ENCODE results near the gene PITPNB. TPM values are rescaled to one million over a fixed set of nuclear protein-coding genes. Genes with fewer than 3 reads are reported as not detected.

Gene PITPNB
- total RNA-seq, 5 donors from 2014 or later (not counting 1 experiment from before 2014, with no cell fraction given), result 58.3 to 67.2 (median 65.9) TPM

DNA sequence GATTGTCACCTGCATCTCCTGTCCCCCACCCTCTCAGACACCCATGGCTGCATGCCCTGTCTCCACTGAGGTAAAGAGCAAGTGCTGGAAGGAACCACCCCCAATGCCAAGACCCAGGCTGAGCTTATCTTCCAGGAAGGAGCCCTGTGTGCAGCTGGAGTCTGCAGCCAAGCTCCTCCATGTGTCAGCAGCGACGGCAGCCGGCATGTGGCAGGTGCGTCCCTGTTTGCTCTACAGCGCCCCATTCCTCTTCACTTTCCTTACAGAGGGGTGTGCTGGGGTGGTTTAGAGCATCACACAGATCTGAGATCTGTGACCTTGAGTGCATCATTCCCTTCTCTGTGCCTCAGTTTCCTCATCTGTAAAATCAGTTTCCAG is 109.8 kb downstream of the PITPNB start:
- CTCF ChIA-PET, result no interaction called here
- WGBS (ENCODE audit: insufficient coverage), result 0% methylated on average over 1 of the region's 5 CpGs
- DNase-seq, result no peak

DNA sequence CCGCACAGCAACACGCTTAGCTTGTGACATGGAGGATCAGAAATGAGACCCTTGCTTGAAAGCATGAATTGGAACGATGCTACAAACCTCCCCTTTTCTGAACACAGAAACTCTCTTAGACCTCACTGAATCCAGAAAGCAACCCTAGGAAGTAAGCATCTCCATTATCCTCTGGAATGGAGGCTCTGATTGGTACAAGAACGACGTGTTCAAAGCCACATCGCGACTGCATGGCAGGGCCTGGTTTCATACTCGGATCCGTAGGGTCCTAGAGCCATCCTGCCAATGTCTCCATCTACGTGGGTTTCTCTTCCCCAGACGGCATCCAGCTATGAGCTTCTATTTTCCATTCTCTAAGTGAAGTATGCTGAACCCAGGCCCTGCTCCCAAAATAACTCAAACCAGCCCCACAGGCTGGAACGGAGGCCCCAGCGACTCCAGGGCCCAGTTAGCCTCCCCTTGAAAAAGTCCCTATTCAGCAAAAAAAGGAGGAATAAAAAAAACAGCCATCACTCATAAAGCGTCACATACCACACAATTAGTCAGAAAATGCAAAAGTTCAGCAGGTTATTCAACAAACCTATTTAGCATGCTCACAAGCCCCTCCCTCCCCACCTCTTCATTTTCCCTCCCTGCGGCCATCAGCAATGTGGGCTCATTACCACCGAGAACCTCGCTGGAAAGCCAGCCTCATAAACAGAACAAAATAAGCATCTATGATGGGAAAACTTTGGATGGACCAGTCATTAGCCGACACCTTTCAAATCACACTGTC is 110.4 kb downstream of the PITPNB start:
- WGBS (ENCODE audit: insufficient coverage), result 83% methylated on average over 15 of the region's 18 CpGs
- Mint-ChIP-seq H3K27ac (no peak overlapping the region), H3K4me3 (no peak overlapping the region)

More for the DNA sequence above, 109.8 kb downstream of the PITPNB start:
- no peaks in the 10 kb centered on the region for H3K9me3 Mint-ChIP-seq
- no peak overlapping the region for H3K27ac Mint-ChIP-seq
- peaks cover 25 to 37% of the 10 kb centered on the region in 2 donors for H3K27me3 Mint-ChIP-seq
- peaks cover 0 to 7% of the 10 kb centered on the region in 2 experiments for H3K4me1 ChIP-seq (ENCODE audit: control insufficient read depth in 1 of 2, extremely low read depth in 1 of 2, insufficient read depth in 2 of 2, low read length in 2 of 2)
- H3K36me3 Mint-ChIP-seq, result no peaks in the 10 kb centered on the region
- H3K27ac ChIP-seq (ENCODE audit: low read length), result no peak overlapping the region
- POLR2A ChIA-PET, result no interaction called here
- no peak overlapping the region for H3K4me3 Mint-ChIP-seq
- no peak for ATAC-seq (replicated peaks in 1 of 4)
- no peaks in the 10 kb centered on the region for H3K36me3 ChIP-seq (ENCODE audit: control insufficient read depth in 2 of 2, extremely low read depth in 1 of 2, insufficient read depth in 1 of 2, low read length in 1 of 2)
- peaks cover 7 to 13% (median 8%) of the 10 kb centered on the region in 3 donors for H3K4me1 Mint-ChIP-seq
- peaks cover 0 to 46% of the 10 kb centered on the region in 2 experiments for H3K27me3 ChIP-seq (replicated peaks in 1 of 2; ENCODE audit: control insufficient read depth in 2 of 2, extremely low read depth in 1 of 2, insufficient read depth in 2 of 2, low read length in 1 of 2)
- no peak overlapping the region for H3K4me3 ChIP-seq (ENCODE audit: control insufficient read depth in 1 of 2, extremely low read depth in 1 of 2, low read length in 1 of 2)
- H3K9me3 ChIP-seq, result no peaks in the 10 kb centered on the region

DNA sequence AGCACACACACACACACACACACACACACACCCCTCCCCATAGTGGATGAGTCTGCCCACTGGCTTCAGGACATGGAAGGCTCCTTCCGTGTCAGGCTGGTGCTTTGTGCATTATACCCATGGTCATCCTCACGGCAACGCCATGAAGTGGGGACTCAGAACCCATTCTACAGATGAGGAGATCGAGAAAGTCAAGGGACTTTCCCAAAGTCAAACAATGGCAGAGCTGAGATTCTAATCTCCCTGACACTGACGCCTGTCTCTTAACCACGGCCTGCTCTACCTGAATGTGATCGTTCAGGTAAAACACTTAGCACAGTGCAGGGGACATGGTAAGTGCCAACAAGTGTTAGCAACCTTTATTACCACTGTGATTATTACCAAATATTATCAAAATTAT is 113.2 kb downstream of the PITPNB start:
- Histone ChIP-seq H3K27me3 (replicated peaks in 1 of 2; ENCODE audit: control insufficient read depth in 2 of 2, extremely low read depth in 1 of 2, insufficient read depth in 2 of 2, low read length in 1 of 2) (peaks cover 0 to 57% of the 10 kb centered on the region in 2 experiments), H3K4me3 (ENCODE audit: control insufficient read depth in 1 of 2, extremely low read depth in 1 of 2, low read length in 1 of 2) (no peak overlapping the region), H3K4me1 (ENCODE audit: control insufficient read depth in 1 of 2, extremely low read depth in 1 of 2, insufficient read depth in 2 of 2, low read length in 2 of 2) (peaks cover 2 to 16% of the 10 kb centered on the region in 2 experiments), H3K36me3 (ENCODE audit: control insufficient read depth in 2 of 2, extremely low read depth in 1 of 2, insufficient read depth in 1 of 2, low read length in 1 of 2) (no peaks in the 10 kb centered on the region), H3K9me3 (no peaks in the 10 kb centered on the region), H3K27ac (ENCODE audit: low read length) (no peak overlapping the region)
- Mint-ChIP-seq H3K27ac (no peak overlapping the region), H3K27me3 (peaks cover 20 to 40% of the 10 kb centered on the region in 2 donors), H3K4me1 (peaks cover 11 to 22% (median 18%) of the 10 kb centered on the region in 3 donors), H3K4me3 (no peak overlapping the region), H3K36me3 (no peaks in the 10 kb centered on the region), H3K9me3 (no peaks in the 10 kb centered on the region)
- ATAC-seq (replicated peaks in 1 of 4), result no peak
- WGBS (ENCODE audit: insufficient coverage), result 50% methylated on average over 5 of the region's 7 CpGs
- ChIA-PET CTCF (interaction anchor here in 1 of 2 donors (0.7 kb wide), 1 partner anchor 64 kb away, joined by 3 read pairs; no protein-coding TSS in a partner anchor), POLR2A (no interaction called here)
- DNase-seq, result no peak

More for the DNA sequence above, 110.4 kb downstream of the PITPNB start:
- H3K4me3 ChIP-seq (ENCODE audit: control insufficient read depth in 1 of 2, extremely low read depth in 1 of 2, low read length in 1 of 2), result no peak overlapping the region
- H3K27ac ChIP-seq (ENCODE audit: low read length), result no peak overlapping the region
- ChIA-PET POLR2A (no interaction called here), CTCF (no interaction called here)
- Mint-ChIP-seq H3K9me3 (no peaks in the 10 kb centered on the region), H3K27me3 (peaks cover 25 to 38% of the 10 kb centered on the region in 2 donors), H3K4me1 (peaks cover 7 to 13% (median 8%) of the 10 kb centered on the region in 3 donors), H3K36me3 (no peaks in the 10 kb centered on the region)
- ATAC-seq (replicated peaks in 1 of 4), result no peak
- peaks cover 0 to 52% of the 10 kb centered on the region in 2 experiments for H3K27me3 ChIP-seq (replicated peaks in 1 of 2; ENCODE audit: control insufficient read depth in 2 of 2, extremely low read depth in 1 of 2, insufficient read depth in 2 of 2, low read length in 1 of 2)
- peaks cover 0 to 7% of the 10 kb centered on the region in 2 experiments for H3K4me1 ChIP-seq (ENCODE audit: control insufficient read depth in 1 of 2, extremely low read depth in 1 of 2, insufficient read depth in 2 of 2, low read length in 2 of 2)
- H3K36me3 ChIP-seq (ENCODE audit: control insufficient read depth in 2 of 2, extremely low read depth in 1 of 2, insufficient read depth in 1 of 2, low read length in 1 of 2), result no peaks in the 10 kb centered on the region
- DNase-seq, result no peak
- H3K9me3 ChIP-seq, result no peaks in the 10 kb centered on the region

- peak; percentile 30 to 44 (median 35) for ATAC-seq (replicated peaks in 1 of 4)
- peak overlapping the region; percentile 37 to 57 (median 53) for H3K4me3 Mint-ChIP-seq
- CTCF ChIA-PET, result interaction anchor here in 1 of 2 donors (0.6 kb wide), 2 partner anchors 89 to 1900 kb away, joined by 3 to 4 read pairs; no protein-coding TSS in a partner anchor
- Histone ChIP-seq H3K27ac (ENCODE audit: low read length) (no peak overlapping the region), H3K4me1 (ENCODE audit: control insufficient read depth in 1 of 2, extremely low read depth in 1 of 2, insufficient read depth in 2 of 2, low read length in 2 of 2) (peaks cover 2 to 25% of the 10 kb centered on the region in 2 experiments), H3K36me3 (ENCODE audit: control insufficient read depth in 2 of 2, extremely low read depth in 1 of 2, insufficient read depth in 1 of 2, low read length in 1 of 2) (no peaks in the 10 kb centered on the region), H3K27me3 (replicated peaks in 1 of 2; ENCODE audit: control insufficient read depth in 2 of 2, extremely low read depth in 1 of 2, insufficient read depth in 2 of 2, low read length in 1 of 2) (peaks cover 0 to 61% of the 10 kb centered on the region in 2 experiments), H3K4me3 (ENCODE audit: control insufficient read depth in 1 of 2, extremely low read depth in 1 of 2, low read length in 1 of 2) (no peak overlapping the region), H3K9me3 (no peaks in the 10 kb centered on the region)
- H3K27me3 Mint-ChIP-seq, result peaks cover 20 to 38% of the 10 kb centered on the region in 2 donors
- no peaks in the 10 kb centered on the region for H3K9me3 Mint-ChIP-seq
- no peaks in the 10 kb centered on the region for H3K36me3 Mint-ChIP-seq
- DNase-seq, result peak in 28 of 35 experiments; percentile 16 to 64 (median 34)
- WGBS (ENCODE audit: insufficient coverage), result 45% methylated on average over 24 of the region's 31 CpGs
- POLR2A ChIA-PET, result no interaction called here
- peaks cover 11 to 22% (median 20%) of the 10 kb centered on the region in 3 donors for H3K4me1 Mint-ChIP-seq
- H3K27ac Mint-ChIP-seq, result no peak overlapping the region
These were observed 114.4 kb downstream of the PITPNB start for GRCh38 chr22:27804470-27805297.

DNA sequence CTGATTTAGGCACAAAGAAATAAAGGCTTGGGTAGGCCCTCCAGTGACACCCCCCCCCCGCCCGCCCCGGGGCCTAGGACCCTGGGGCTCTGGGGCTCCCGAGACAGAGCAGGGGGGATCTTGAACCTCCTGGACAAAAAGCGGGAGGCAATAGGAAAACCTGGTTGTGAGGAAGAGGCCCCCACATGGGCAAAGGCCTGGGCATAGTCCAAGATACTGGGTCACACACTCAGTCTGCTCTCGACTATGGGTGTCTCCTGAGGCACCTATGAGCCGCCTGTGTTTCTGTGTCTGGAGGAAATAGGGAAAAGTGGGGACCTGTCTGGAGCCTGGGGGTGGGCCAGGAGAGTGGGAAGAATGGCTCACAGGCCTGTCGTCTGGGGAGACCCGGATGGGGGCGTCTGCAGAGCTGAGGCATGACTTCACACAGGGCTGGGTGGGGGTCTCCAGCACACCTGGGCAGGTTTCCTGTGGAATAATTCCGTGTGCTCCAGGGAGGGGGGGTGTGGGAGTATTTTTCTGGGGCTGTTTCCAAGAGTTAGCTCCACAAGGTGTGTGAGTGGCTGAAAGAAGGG is 115.1 kb downstream of the PITPNB start:
- Histone ChIP-seq H3K27me3 (replicated peaks in 1 of 2; ENCODE audit: control insufficient read depth in 2 of 2, extremely low read depth in 1 of 2, insufficient read depth in 2 of 2, low read length in 1 of 2) (peaks cover 0 to 61% of the 10 kb centered on the region in 2 experiments), H3K9me3 (no peaks in the 10 kb centered on the region), H3K4me1 (ENCODE audit: control insufficient read depth in 1 of 2, extremely low read depth in 1 of 2, insufficient read depth in 2 of 2, low read length in 2 of 2) (peaks cover 2 to 25% of the 10 kb centered on the region in 2 experiments), H3K36me3 (ENCODE audit: control insufficient read depth in 2 of 2, extremely low read depth in 1 of 2, insufficient read depth in 1 of 2, low read length in 1 of 2) (no peaks in the 10 kb centered on the region), H3K4me3 (ENCODE audit: control insufficient read depth in 1 of 2, extremely low read depth in 1 of 2, low read length in 1 of 2) (no peak overlapping the region), H3K27ac (ENCODE audit: low read length) (no peak overlapping the region)
- ChIA-PET CTCF (interaction anchor here in 1 of 2 donors (0.6 kb wide), 1 partner anchor 1900 kb away, joined by 3 read pairs; no protein-coding TSS in a partner anchor), POLR2A (no interaction called here)
- H3K9me3 Mint-ChIP-seq, result no peaks in the 10 kb centered on the region
- no peak overlapping the region for H3K4me3 Mint-ChIP-seq
- DNase-seq, result no peak
- WGBS (ENCODE audit: insufficient coverage), result 79% methylated on average over 9 of the region's 11 CpGs
- no peak for ATAC-seq (replicated peaks in 1 of 4)
- peaks cover 11 to 22% (median 20%) of the 10 kb centered on the region in 3 donors for H3K4me1 Mint-ChIP-seq
- H3K27ac Mint-ChIP-seq, result no peak overlapping the region
- peaks cover 20 to 31% of the 10 kb centered on the region in 2 donors for H3K27me3 Mint-ChIP-seq
- H3K36me3 Mint-ChIP-seq, result no peaks in the 10 kb centered on the region

Measured in T-cell (primary cell).